Hepatocyte (in vitro differentiated cells): ENCODE data around the gene ZP1. TPM values are rescaled to one million over a fixed set of nuclear protein-coding genes. Genes with fewer than 3 reads are reported as not detected.

Experiments
- DNase-seq: peaks from one replicate; pipeline ENCODE4 v3.0.0-alpha.2; 2016; ENCODE audit warnings: low spot score
- H2AFZ ChIP-seq: fragments of 200-600 bp; sonication (generic); 2 replicates; pipeline ENCODE4 v1.6.0; 2016; ENCODE audit warnings: antibody characterized with exemption, mild to moderate bottlenecking
- H3K27ac ChIP-seq: fragments of 200-600 bp; sonication (generic); 2 replicates; pipeline ENCODE4 v1.5.1; 2016; ENCODE audit warnings: mild to moderate bottlenecking
- H3K27me3 ChIP-seq: fragments of 200-600 bp; sonication (generic); 2 replicates; pipeline ENCODE4 v1.6.1; 2016
- H3K36me3 ChIP-seq: fragments of 200-600 bp; sonication (generic); replicated peaks from 2 replicates; pipeline ENCODE4 v1.5.1; 2016; ENCODE audit warnings: low read depth; ENCODE audit not compliant: insufficient read depth
- H3K4me1 ChIP-seq: fragments of 200-600 bp; sonication (generic); 2 replicates; pipeline ENCODE4 v1.5.1; 2016; ENCODE audit warnings: mild to moderate bottlenecking, moderate library complexity; ENCODE audit not compliant: insufficient read depth
- H3K4me2 ChIP-seq: fragments of 200-600 bp; sonication (generic); 2 replicates; pipeline ENCODE4 v1.6.0; 2016
- H3K4me3 ChIP-seq: fragments of 200-600 bp; sonication (generic); 2 replicates; pipeline ENCODE4 v1.5.1; 2016; ENCODE audit warnings: mild to moderate bottlenecking
- H3K79me2 ChIP-seq: fragments of 200-600 bp; sonication (generic); 2 replicates; pipeline ENCODE4 v1.6.0; 2017; ENCODE audit warnings: mild to moderate bottlenecking
- H3K9me2 ChIP-seq: fragments of 200-600 bp; sonication (generic); replicated peaks from 2 replicates; pipeline ENCODE4 v1.6.0; 2017; ENCODE audit warnings: mild to moderate bottlenecking; ENCODE audit not compliant: insufficient read depth
- H3K9me3 ChIP-seq: fragments of 200-600 bp; sonication (generic); 2 replicates; pipeline ENCODE4 v1.5.1; 2016; ENCODE audit warnings: low read depth, mild to moderate bottlenecking
- H4K20me1 ChIP-seq: fragments of 200-600 bp; sonication (generic); 2 replicates; pipeline ENCODE4 v1.6.0; 2016; ENCODE audit warnings: mild to moderate bottlenecking; ENCODE audit not compliant: insufficient read depth, poor library complexity, severe bottlenecking
- CTCF ChIP-seq: fragments of 200-600 bp; sonication (generic); IDR thresholded peaks from 2 replicates; pipeline ENCODE4 v1.5.1; 2016; ENCODE audit warnings: antibody characterized with exemption, mild to moderate bottlenecking; ENCODE audit not compliant: poor library complexity
- EZH2 ChIP-seq: fragments of 200-600 bp; sonication (generic); IDR thresholded peaks from 2 replicates; pipeline ENCODE4 v1.6.1; 2016; ENCODE audit warnings: antibody characterized with exemption, mild to moderate bottlenecking, borderline replicate concordance
- EZH2phosphoT487 ChIP-seq: fragments of 200-600 bp; sonication (generic); IDR thresholded peaks from one replicate; pipeline ENCODE4 v1.6.1; 2018; ENCODE audit warnings: antibody characterized with exemption, mild to moderate bottlenecking, low read depth, moderate library complexity; ENCODE audit not compliant: unreplicated experiment, severe bottlenecking
- WGBS: methylation state at CpG from one replicate; pipeline ENCODE4 v1.1.6; 2016; ENCODE audit warnings: low lambda C conversion rate; ENCODE audit errors: missing lambda C conversion rate; 5-methylcytosine and 5-hydroxymethylcytosine counted together
- polyA plus RNA-seq: library from polyadenylated mRNA; unstranded; fragments of >200 nt; fragmentation: Nextera tagmentation; extraction: Ambion mirVana; gene quantifications from 2 replicates; pipeline ENCODE4 v1.2.1, GENCODE V29; 2016
- total RNA-seq: library from RNA; depleted of rRNA; stranded (reverse); fragments of >200 nt; gene quantifications from 2 replicates; pipeline ENCODE4 v1.2.3, GENCODE V29; 2014

ZP1 gene
- total and polyA plus RNA-seq, 2 experiments from 2014 or later, result 1.6 TPM; not detected in 1

GRCh38 chr11:60878245-60879101 lies 11.1 kb downstream of the ZP1 start:
- H3K9me3 ChIP-seq, result no peaks in the 10 kb centered on the region
- H3K27me3 ChIP-seq, result no peaks in the 10 kb centered on the region
- 88% methylated on average over 5 of the region's 5 CpGs for WGBS
- no peak overlapping the region for H3K4me3 ChIP-seq
- no peak overlapping the region for H2AFZ ChIP-seq
- H3K36me3 ChIP-seq, result no peaks in the 10 kb centered on the region
- no peak for DNase-seq
- no peaks in the 10 kb centered on the region for H3K79me2 ChIP-seq
- TF ChIP-seq CTCF (no peak), EZH2 (no peak), EZH2phosphoT487 (no peak)
- no peaks in the 10 kb centered on the region for H4K20me1 ChIP-seq
- H3K27ac ChIP-seq, result no peak overlapping the region
- H3K4me1 ChIP-seq, result no peaks in the 10 kb centered on the region
- no peak overlapping the region for H3K4me2 ChIP-seq
- H3K9me2 ChIP-seq, result no peaks in the 10 kb centered on the region

DNA sequence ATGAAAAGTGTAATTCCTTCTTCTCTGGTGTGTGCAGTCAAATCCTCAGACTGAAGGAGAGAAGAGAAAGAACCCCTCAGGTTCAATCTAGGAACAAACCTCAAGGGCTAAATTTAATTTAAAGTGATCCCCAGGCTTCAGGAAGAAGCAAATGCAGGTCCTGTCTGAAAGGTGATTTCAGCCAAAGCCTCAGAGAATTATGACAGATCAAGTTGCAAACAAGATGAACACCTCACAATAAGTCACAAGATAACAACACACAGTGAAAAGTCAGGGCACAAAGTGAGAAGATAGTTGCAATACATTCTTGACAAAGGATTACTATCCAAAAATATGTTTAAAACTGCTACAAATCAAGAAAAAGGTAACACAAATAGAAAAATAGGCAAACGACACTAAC lies 11.8 kb downstream of the ZP1 start:
- Histone ChIP-seq H3K4me3 (no peak overlapping the region), H3K36me3 (no peaks in the 10 kb centered on the region), H2AFZ (no peak overlapping the region), H3K27me3 (no peaks in the 10 kb centered on the region), H3K79me2 (no peaks in the 10 kb centered on the region), H3K4me2 (no peak overlapping the region), H3K9me2 (no peaks in the 10 kb centered on the region), H4K20me1 (no peaks in the 10 kb centered on the region), H3K4me1 (no peaks in the 10 kb centered on the region), H3K27ac (no peak overlapping the region), H3K9me3 (no peaks in the 10 kb centered on the region)
- no peak for DNase-seq
- WGBS, result 93% methylated on average over 1 of the region's 1 CpG
- TF ChIP-seq CTCF (no peak), EZH2 (no peak), EZH2phosphoT487 (no peak)

DNA sequence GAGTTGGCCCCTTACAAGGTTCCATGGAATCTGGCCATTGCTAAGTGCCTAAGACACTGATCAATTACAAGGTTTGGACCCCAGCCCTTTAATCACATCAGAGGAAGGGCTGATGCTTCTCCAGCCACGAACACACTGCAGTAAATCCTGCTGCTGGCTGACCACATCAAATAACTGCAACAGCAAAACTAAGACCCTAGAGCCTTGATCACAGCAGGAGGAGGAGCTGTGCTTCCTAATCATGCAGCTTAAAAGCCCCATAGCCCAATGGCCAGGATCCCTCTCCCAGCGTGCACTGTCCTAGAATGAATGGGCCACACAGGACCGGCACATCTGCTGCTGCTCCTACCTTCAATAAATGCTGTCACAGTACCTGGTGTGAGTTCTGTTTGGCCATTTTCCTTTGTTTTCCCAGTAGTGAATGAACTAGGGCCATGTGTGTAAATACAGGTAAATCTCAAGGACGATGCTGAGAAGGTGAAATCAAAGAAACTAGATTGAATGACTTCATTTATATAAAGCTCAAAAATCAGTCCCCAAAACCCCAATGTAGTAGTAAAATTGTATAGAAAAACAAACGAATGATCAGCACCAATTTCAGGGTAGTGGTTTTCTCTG lies 12.7 kb downstream of the ZP1 start:
- Histone ChIP-seq H3K4me1 (no peaks in the 10 kb centered on the region), H3K4me2 (no peak overlapping the region), H3K27ac (no peak overlapping the region), H3K27me3 (no peaks in the 10 kb centered on the region), H3K9me3 (no peaks in the 10 kb centered on the region), H4K20me1 (no peaks in the 10 kb centered on the region), H3K4me3 (no peak overlapping the region), H2AFZ (no peak overlapping the region), H3K79me2 (no peaks in the 10 kb centered on the region), H3K36me3 (no peaks in the 10 kb centered on the region), H3K9me2 (no peaks in the 10 kb centered on the region)
- WGBS, result 87% methylated on average over 5 of the region's 5 CpGs
- DNase-seq, result no peak
- no peak for TF ChIP-seq EZH2phosphoT487
- no peak for TF ChIP-seq EZH2
- TF ChIP-seq CTCF, result no peak
